GM21529 (cell line): ENCODE results near the gene DARS2.

Experiments used
- ATAC-seq: cut with Tn5 transposase; IDR thresholded peaks from one replicate; pipeline ENCODE4 v1.9.1; 2021; ENCODE audit not compliant: unreplicated experiment

DARS2 gene

GRCh38 chr1:173886746-173887611 is 62.5 kb downstream of the DARS2 start:
- ATAC-seq: no peak

DNA sequence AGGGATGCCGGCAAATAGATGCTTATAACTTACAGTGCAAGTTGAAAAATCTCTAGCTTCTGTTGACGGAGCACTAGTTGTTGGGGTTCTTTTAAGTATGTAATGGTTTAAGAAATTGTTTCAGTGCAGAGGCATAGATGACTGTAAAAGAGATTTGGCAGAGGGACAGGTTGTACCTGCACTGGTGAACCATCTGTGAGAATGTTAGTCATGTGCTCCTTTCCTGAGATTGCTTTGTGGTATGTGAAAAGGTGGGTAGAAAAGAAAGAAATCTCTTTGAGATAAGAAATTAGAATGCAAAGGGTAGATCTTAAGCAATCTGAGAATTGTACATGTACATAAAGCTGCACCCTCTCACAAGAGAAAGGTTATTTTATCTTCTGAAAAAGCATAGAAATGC is 63.2 kb downstream of the DARS2 start:
- ATAC-seq: no peak

GRCh38 chr1:173888749-173889148 is 64.3 kb downstream of the DARS2 start:
- ATAC-seq: no peak

GRCh38 chr1:173889885-173890284 is 65.4 kb downstream of the DARS2 start:
- ATAC-seq: no peak

DNA sequence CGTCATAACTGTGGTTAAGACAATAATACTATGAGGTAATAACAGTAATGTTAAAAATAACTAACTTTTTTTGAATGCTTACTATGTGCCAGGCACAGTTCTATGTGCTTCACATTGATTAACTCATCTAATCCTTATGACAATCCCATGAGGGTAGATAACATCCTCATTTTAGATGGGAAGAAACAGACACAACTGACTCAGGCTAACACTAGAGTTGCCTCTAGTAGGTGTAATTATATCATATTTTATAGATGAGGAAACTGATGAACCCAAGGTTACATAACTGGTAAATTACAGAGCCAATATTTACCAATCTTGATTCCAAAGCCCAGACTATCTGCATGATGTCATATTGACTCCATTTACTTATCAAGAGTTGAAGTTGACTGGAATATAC is 69.1 kb downstream of the DARS2 start:
- no peak for ATAC-seq

DNA sequence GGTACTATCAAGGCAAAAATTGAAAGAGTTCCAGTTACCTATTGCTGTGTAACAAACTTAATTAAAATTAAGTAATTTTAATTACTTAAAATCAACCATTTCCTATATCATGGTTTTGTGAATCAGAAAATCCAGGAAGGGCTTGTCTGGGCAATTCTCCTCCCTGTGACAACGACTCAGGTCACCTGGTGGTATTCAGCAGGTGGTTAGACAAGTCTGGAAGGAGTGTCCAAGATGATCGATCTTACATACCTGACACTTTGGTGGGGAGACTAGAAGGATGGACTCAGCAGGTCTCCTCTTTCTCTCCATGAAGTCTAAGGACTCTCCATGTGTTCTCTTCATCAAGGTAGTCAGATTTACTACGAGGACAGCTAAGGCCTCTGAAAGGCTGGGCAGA is 69.7 kb downstream of the DARS2 start:
- ATAC-seq: no peak

- ATAC-seq: no peak
Observed at GRCh38 chr1:173900427-173900826, 76.0 kb downstream of the DARS2 start.

DNA sequence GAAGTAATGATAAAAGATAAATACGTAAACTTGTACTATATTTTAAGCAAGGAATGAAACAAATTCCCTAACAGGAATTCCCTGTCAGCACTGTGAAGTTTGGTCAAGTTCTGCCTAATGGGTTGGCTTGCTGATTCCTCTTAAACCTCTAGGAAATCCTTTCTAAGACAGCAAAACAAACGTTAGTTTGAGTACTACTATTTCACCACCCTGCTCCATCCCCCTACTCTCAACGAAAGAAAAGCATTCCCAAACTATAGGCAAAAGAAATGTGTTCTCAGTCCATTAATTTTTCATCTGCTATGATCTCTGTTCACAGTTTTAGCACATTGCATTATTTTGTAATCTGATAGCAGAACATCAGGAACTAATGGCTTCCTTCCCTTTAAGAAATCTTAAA is 76.5 kb downstream of the DARS2 start:
- no peak for ATAC-seq

DNA sequence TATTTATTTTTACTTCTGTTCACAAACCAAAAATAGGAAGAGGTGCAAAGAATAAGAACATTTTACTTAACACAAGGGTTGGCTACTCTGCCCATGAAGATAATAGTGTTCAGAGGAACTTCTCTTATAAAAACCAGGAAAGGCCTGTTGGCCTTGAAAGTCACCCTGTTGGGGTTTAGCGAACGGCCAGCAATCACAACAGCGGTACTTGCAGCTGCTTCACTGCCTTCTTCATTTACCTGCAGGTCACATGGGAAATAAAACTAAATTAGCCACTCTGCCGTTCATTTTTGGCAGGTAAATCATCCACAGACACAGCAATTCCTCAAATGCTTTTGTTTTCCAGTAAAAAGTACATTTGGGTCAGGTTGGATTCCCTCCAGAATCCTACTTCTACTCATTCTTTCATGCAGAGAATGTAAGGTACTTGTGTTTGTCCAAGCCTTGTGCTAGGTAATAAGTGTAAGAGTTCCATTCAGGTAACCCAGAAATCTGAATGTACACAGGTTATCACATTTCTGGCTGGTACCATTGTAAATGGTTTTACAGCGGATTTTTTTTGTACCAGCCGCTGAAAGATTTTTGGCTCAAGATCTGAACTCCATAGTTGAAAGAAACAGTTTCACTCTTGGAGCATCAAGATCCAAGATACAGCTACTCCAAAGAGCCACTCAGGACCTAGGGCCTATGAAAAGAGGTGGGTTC is 79.5 kb downstream of the DARS2 start:
- ATAC-seq: no peak
